OCI-LY7 (cell line): ENCODE results near the gene LRRC56. TPM values are rescaled to one million over a fixed set of nuclear protein-coding genes. Genes with fewer than 3 reads are reported as not detected.

ENCODE experiments used
- BruUV-seq: library from RNA; stranded (reverse); fragments of 400-500 nt; replicated peaks from 2 replicates; lab custom pipeline; 2021; lab: Mats Ljungman, UMichigan
- CTCF ChIA-PET: fragments of 300-600 bp; sonication (Branson Sonifier 250); formaldehyde crosslinking; loops from one replicate; lab custom pipeline; 2022; ENCODE audit warnings: antibody characterized with exemption; ENCODE audit not compliant: unreplicated experiment; lab: Charles Lee
- POLR2A ChIA-PET: fragments of 300-600 bp; sonication (Branson Sonifier 250); formaldehyde crosslinking; loops from one replicate; lab custom pipeline; 2022; ENCODE audit warnings: antibody characterized with exemption; lab: Charles Lee
- DNase-seq: peaks from one replicate; pipeline ENCODE4 v3.0.0-alpha.2; 2015; ENCODE audit warnings: low spot score
- H2AFZ ChIP-seq: fragments of 200-600 bp; sonication (generic), shearing (Covaris generic); 2 replicates; pipeline ENCODE4 v1.6.1; 2014; ENCODE audit warnings: mild to moderate bottlenecking, antibody characterized with exemption, low read length, moderate library complexity
- H3K27ac ChIP-seq: fragments of 200-600 bp; sonication (generic); 2 replicates; pipeline ENCODE4 v1.5.1; 2014; ENCODE audit warnings: mixed run types, low read depth, mild to moderate bottlenecking, moderate library complexity, low read length, inconsistent platforms; ENCODE audit not compliant: poor library complexity, severe bottlenecking
- H3K36me3 ChIP-seq: fragments of 200-600 bp; sonication (generic); 2 replicates; pipeline ENCODE4 v1.6.1; 2014; ENCODE audit warnings: mild to moderate bottlenecking, antibody characterized with exemption, low read length, moderate library complexity, mixed read lengths; ENCODE audit not compliant: insufficient read depth
- H3K4me1 ChIP-seq: fragments of 200-600 bp; sonication (generic); 2 replicates; pipeline ENCODE4 v1.5.1; 2014; ENCODE audit warnings: mild to moderate bottlenecking, low read length; ENCODE audit not compliant: insufficient read depth, poor library complexity, severe bottlenecking
- H3K4me2 ChIP-seq: fragments of 200-600 bp; sonication (generic); 2 replicates; pipeline ENCODE4 v1.6.1; 2014; ENCODE audit warnings: mild to moderate bottlenecking, low read length
- H3K4me3 ChIP-seq: fragments of 200-600 bp; sonication (generic); 2 replicates; pipeline ENCODE4 v1.5.1; 2014; ENCODE audit warnings: mild to moderate bottlenecking, low read depth, low read length; ENCODE audit not compliant: poor library complexity, severe bottlenecking
- H3K79me2 ChIP-seq: fragments of 200-600 bp; sonication (generic); 2 replicates; pipeline ENCODE4 v1.6.1; 2016; ENCODE audit warnings: low read depth, mild to moderate bottlenecking, low read length, moderate library complexity, mixed read lengths; ENCODE audit not compliant: insufficient read depth
- H3K9me2 ChIP-seq: fragments of 200-600 bp; sonication (generic); 2 replicates; pipeline ENCODE4 v1.6.1; 2016; ENCODE audit warnings: mild to moderate bottlenecking, low read length, mixed read lengths; ENCODE audit not compliant: insufficient read depth
- H3K9me3 ChIP-seq: fragments of 200-600 bp; sonication (generic); 2 replicates; pipeline ENCODE4 v1.6.1; 2014; ENCODE audit warnings: mild to moderate bottlenecking, mixed run types, low read length, mixed read lengths
- H4K20me1 ChIP-seq: fragments of 200-600 bp; sonication (generic); 2 replicates; pipeline ENCODE4 v1.6.1; 2014; ENCODE audit warnings: mild to moderate bottlenecking, antibody characterized with exemption, low read length, moderate library complexity, mixed read lengths; ENCODE audit not compliant: insufficient read depth
- CTCF ChIP-seq: fragments of 200-600 bp; sonication (generic); conservative IDR thresholded peaks from 2 replicates; pipeline ENCODE4 v1.5.1; 2014; ENCODE audit warnings: mild to moderate bottlenecking, antibody characterized with exemption, low read length, moderate library complexity, mixed read lengths
- EZH2phosphoT487 ChIP-seq: fragments of 200-600 bp; sonication (generic); IDR thresholded peaks from 2 replicates; pipeline ENCODE4 v1.6.1; 2018; ENCODE audit warnings: low read depth, borderline replicate concordance, mild to moderate bottlenecking, mixed run types, antibody characterized with exemption, low read length, moderate library complexity, mixed read lengths
- intact Hi-C: fragments of 100-400 bp; cut with micrococcal nuclease; formaldehyde crosslinking; loops from one replicate; pipeline ENCODE4 v1.10.0; 2022; ENCODE audit not compliant: unreplicated experiment
- total RNA-seq, 2 experiments: library from RNA; depleted of rRNA in 1 of 2; stranded (reverse); fragments of >200 nt in 1 of 2; shearing (Covaris generic) in 1 of 2; gene quantifications; 2 replicates each; pipeline ENCODE4 v1.2.3, GENCODE V29; 2014 to 2022

Gene LRRC56
- total RNA-seq, 2 experiments from 2014 or later, result 1.6 to 2.5 TPM

GRCh38 chr11:501001-501682 lies 36.2 kb upstream of the LRRC56 start:
- Histone ChIP-seq H3K4me1 (peaks cover 24% of the 10 kb centered on the region), H3K36me3 (peaks cover 57% of the 10 kb centered on the region), H3K79me2 (peaks cover 17% of the 10 kb centered on the region), H3K9me2 (no peaks in the 10 kb centered on the region), H3K27ac (no peak overlapping the region), H3K9me3 (no peaks in the 10 kb centered on the region), H3K4me3 (no peak overlapping the region), H2AFZ (no peak overlapping the region), H3K4me2 (no peak overlapping the region), H4K20me1 (no peaks in the 10 kb centered on the region)
- no peak for DNase-seq
- ChIA-PET CTCF (no interaction called here), POLR2A (no interaction called here)
- TF ChIP-seq CTCF, result no peak
- no peak for TF ChIP-seq EZH2phosphoT487
- BruUV-seq, result no TSS peak
- intact Hi-C loops, result no loop called here

- intact Hi-C loops, result no loop called here
- Histone ChIP-seq H2AFZ (no peak overlapping the region), H4K20me1 (no peaks in the 10 kb centered on the region), H3K4me1 (peaks cover 24% of the 10 kb centered on the region), H3K4me2 (no peak overlapping the region), H3K9me3 (no peaks in the 10 kb centered on the region), H3K9me2 (no peaks in the 10 kb centered on the region), H3K27ac (no peak overlapping the region), H3K36me3 (peaks cover 54% of the 10 kb centered on the region), H3K79me2 (peaks cover 18% of the 10 kb centered on the region), H3K4me3 (no peak overlapping the region)
- no peak for DNase-seq
- TF ChIP-seq EZH2phosphoT487, result no peak
- no peak for TF ChIP-seq CTCF
- CTCF ChIA-PET, result no interaction called here
- POLR2A ChIA-PET, result no interaction called here
- no TSS peak for BruUV-seq
Measured at GRCh38 chr11:501683-502287, 35.5 kb upstream of the LRRC56 start.
